GM12892 (cell line): ENCODE measurements around the gene TMOD3.

Experiments used
- DNase-seq: peaks from one replicate; pipeline ENCODE4 v3.0.0; 2011; ENCODE audit not compliant: insufficient read length
- FAIRE-seq: peaks from 2 replicates; lab custom pipeline; 2011; peaks lifted over from hg19 to GRCh38; lab: Jason Lieb, UNC
- POLR2A ChIP-seq: IDR thresholded peaks from 2 replicates; pipeline ENCODE4 v1.6.1; 2011; ENCODE audit warnings: low read depth, low read length, control low read depth
- POLR2AphosphoS5 ChIP-seq: IDR thresholded peaks from 2 replicates; pipeline ENCODE4 v1.6.1; 2011; ENCODE audit warnings: low read depth, low read length, control low read depth
- TAF1 ChIP-seq: IDR thresholded peaks from 2 replicates; pipeline ENCODE4 v1.6.1; 2011; ENCODE audit warnings: low read depth, mild to moderate bottlenecking, control low read depth, low read length, borderline replicate concordance

TMOD3 gene

DNA sequence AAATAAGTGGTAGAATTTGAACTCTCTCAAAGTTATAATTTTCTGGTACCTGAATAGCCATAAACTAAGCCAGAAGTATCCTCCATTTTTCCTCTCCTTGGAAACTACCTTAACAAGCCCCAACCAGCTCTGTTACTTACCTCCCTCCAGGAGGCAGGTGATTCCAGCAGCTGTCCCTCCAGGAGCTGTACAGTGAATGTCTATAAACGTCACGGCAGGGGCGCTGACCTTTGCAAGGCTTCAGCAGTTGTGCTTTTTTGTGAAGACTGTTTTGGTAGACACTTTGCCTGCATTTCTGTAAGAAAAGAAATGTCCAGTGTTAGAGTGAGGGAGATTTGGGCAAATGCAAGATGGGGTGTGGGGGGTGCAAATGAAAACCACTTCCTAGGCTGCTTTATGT lies 75.0 kb downstream of the TMOD3 start:
- DNase-seq (no peak), FAIRE-seq (no peak)
- TF ChIP-seq POLR2AphosphoS5 (no peak), TAF1 (no peak), POLR2A (no peak)

DNA sequence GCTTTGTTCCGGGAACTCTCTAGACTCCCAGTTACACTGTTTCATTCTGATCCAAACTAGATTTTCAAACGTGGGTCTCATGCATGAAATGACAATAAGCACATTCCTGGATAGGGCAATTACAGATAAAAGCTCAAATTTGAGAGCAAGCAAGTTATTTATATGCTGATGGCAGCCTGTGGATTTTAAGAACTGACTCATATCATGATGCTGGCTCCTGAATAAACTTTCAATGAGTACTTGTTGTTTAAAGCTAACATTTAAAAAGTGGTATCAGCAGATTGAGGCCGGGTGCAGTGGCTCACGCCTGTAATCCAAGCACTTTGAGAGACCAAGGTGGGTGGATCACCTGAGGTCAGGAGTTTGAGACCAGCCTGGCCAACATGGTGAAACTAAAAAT lies 75.5 kb downstream of the TMOD3 start:
- TF ChIP-seq POLR2A (no peak), POLR2AphosphoS5 (no peak), TAF1 (no peak)
- DNase-seq: no peak
- no peak for FAIRE-seq

DNA sequence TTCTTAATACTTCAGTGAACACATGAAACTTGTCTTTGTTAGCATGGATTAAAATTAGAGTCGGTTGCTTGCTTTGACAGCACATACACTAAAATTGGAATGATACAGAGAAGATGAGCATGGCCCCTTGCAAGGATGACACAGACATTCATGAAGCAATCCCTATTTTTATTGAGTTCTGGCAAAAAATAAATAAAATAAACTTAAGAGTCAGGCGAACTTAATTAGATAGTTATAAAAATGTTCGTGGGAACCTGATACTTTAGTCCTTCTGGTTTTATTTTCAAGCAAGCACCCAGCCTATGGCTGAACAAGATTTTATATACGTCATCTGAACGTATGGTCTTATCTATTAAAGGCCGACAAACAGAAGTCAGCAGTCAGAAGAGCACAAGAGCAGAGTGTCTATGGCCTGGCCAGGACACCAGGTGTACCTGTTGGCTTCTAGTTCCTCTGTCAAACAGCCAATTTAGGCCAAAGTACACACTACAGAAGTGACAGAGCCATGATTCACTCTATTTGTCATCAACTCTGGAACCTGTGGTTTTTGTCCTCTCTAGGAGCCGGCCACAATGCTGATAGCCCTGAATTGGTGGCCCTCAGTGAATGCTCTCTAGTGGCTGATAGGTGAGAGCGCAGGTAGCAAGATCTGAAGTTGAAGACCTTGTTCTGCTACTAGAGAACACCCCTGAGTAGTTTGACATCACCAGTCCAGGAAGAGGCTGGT lies 77.8 kb downstream of the TMOD3 start:
- FAIRE-seq: no peak

DNA sequence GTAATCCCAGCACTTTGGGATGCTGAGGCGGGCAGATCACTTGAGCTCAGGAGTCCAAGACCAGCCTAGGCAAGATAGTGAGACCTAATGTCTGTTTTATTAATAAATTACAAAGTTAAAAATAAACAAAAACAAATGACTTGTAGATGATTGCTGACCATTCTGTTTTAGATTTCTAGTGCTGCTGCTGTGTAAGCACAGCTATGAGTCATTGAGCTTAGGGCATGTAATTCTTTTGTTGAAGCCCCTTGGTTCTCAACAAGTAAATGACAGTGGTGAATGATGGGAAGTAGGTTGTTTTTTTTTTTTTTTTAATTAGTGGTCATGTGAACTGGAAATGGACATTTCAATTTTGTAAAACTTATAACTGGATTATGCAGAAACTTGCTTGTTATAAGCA lies 78.9 kb downstream of the TMOD3 start:
- FAIRE-seq: no peak
- TF ChIP-seq POLR2A (no peak), TAF1 (no peak), POLR2AphosphoS5 (no peak)
- DNase-seq: no peak

More for the DNA sequence above, 77.8 kb downstream of the TMOD3 start:
- DNase-seq: no peak
- TF ChIP-seq TAF1: no peak
- no peak for TF ChIP-seq POLR2AphosphoS5
- TF ChIP-seq POLR2A: no peak

DNA sequence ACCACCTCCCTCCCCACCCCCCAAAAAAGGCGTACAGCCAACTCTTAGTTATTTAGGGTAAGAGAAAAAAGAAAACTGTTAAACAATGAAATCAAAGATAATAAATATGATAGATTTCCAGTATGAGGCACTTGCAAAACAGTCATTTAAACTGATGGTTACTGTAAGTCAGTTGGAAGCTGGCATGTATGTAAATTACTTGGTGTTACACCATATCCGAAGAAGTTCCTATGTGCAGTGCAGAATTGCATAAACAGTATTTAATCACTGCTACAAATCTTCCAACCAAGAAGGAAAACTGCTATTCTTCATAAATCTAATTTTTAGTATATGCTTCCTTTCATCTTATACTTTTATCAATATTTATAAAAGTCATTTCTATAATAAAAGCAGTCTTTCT lies 80.1 kb downstream of the TMOD3 start:
- DNase-seq: no peak
- FAIRE-seq: no peak
- no peak for TF ChIP-seq TAF1
- no peak for TF ChIP-seq POLR2AphosphoS5
- no peak for TF ChIP-seq POLR2A

DNA sequence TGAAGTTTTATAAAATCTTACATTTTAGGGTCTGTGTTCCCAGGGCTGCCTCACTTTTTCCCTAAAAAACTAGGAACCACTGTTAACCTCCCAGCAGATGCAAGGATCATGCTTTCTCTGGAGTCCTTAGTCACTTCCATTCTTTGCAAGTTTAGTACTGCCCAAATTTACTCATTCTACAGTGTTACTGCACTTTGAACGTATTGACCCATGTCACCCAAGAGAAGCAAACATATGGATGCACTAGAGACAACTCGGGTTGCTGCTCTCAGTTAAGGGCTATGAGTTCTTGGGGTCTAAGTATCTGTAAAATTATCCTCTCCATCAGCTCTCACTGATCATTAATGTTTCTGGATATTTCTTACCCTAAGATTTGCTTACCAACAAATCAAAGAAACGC lies 83.1 kb downstream of the TMOD3 start:
- FAIRE-seq: no peak
- TF ChIP-seq POLR2A (no peak), POLR2AphosphoS5 (no peak), TAF1 (no peak)
- DNase-seq: no peak

DNA sequence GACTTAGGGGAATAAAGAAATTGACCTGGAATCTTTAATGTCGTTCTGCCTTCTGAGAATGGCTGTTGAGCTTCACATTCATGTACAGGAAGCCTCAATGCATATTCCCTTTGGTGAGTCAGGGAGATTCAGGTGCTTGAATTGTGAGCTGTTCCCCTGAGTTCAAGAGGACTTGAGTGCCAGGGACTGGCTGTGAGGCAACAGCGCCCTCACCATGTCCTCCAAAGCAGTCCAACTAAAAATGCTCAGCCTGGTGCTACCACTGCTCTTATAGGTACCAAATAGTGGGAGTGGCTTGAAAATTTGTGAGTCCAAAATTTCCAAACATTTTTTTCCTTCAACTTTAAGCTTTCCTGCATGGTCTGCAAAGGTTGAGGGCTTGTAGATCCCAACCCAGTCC lies 88.0 kb downstream of the TMOD3 start:
- no peak for FAIRE-seq
- no peak for TF ChIP-seq POLR2A
- TF ChIP-seq TAF1: no peak
- TF ChIP-seq POLR2AphosphoS5: no peak
- no peak for DNase-seq

DNA sequence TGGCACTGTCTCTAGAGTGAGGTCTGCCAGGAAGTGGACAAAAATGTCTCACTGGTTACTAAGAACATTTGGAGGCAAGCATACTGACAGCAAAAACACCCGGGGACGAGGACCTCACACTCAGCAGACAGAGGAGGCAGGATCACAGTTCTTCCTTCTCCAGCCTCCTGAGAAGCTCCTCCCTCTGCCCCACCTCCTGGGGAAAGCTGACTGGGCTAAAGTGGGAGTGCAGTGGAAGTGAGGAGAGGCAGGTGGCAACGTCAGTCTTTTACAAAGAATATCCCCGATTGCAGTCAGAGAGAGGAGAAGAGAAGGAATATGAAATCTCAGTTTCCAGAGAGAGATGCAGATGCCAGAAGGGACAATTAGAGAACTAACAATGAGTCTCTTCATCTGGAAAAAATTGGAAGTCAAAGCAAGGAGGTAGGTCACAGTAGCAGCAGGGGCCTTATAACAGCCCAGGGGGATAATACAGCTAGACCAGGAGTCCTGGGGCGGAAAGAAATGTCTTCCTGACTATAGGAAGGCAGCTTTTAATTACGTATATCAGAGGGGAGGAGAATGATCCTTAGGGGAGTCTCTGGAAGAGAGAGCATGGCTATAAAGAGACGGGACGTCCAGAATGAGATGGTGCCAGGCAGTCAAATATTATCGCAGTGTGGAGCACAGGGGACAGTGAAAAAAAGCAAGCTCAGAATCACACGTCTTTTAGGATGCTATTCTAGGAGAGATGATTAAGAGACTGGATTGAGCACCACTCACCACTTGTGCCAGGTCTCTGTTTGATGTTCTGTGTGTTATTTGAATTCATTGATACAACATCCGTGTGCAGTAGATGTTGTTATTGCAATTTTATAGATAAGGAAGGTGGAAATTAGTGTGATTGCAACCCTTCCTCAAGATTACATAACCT lies 95.0 kb downstream of the TMOD3 start:
- DNase-seq (no peak), FAIRE-seq (no peak)
- no peak for TF ChIP-seq TAF1
- TF ChIP-seq POLR2AphosphoS5: no peak
- no peak for TF ChIP-seq POLR2A

DNA sequence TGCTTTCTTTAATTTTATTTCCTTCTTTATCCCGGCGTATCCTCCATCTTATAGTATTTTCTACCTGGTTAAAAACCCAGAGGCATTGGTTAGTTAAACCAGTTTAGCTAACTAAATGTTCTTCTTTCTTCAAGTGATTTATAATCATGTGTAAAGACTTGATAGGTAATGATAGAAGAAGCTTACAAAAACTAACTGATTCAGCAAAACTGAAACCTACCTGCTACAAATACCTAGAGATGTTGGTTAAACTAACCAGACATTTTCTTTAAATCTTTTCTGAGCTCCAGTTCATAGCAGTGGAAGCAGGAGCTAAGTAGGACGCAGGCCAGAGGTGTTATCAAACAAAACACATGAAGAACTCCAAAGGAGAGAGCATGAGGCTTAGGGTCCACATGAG lies 97.4 kb downstream of the TMOD3 start:
- TF ChIP-seq POLR2A (no peak), TAF1 (no peak), POLR2AphosphoS5 (no peak)
- FAIRE-seq: no peak

DNA sequence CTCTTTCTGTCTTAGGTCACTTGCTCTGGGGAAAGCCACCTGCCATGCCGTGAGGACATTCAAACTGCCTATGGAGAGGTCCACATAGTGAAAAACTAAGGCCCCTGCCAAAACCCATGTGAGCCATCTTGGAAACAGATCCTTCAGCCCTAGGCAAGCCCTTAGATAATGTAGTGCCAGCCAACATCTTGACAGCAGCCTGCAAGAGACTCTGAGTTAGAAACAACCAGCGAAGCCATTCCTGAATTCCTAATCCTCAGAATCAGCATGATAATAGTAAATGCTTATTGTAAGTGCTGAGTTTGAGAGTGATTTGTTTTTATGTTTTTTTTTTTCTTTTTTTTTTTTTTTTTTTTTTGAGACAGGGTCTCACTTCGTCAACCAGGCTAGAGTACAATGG lies 101.6 kb downstream of the TMOD3 start:
- DNase-seq (no peak), FAIRE-seq (no peak)
- no peak for TF ChIP-seq POLR2A
- no peak for TF ChIP-seq TAF1
- TF ChIP-seq POLR2AphosphoS5: no peak

More for the DNA sequence above, 97.4 kb downstream of the TMOD3 start:
- DNase-seq: no peak

DNA sequence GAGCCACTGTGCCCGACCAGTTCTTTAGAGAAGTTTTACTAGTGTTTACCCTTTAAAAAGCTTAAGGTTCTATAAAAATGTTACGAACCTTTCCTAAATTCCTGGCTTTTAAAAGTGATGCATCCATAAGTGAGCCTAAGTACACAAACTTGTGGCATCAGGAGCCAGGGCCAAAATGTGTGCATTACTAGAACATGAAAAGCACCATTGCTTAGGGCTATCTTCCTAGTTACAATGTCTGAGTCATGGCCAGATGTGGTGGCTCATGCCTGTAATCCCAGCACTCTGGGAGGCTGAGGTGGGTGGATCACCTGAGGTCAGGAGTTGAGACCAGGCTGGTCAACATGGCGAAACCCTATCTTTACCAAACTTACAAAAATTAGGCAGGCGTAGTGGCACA lies 102.2 kb downstream of the TMOD3 start:
- no peak for TF ChIP-seq TAF1
- no peak for TF ChIP-seq POLR2AphosphoS5
- DNase-seq (no peak), FAIRE-seq (no peak)

DNA sequence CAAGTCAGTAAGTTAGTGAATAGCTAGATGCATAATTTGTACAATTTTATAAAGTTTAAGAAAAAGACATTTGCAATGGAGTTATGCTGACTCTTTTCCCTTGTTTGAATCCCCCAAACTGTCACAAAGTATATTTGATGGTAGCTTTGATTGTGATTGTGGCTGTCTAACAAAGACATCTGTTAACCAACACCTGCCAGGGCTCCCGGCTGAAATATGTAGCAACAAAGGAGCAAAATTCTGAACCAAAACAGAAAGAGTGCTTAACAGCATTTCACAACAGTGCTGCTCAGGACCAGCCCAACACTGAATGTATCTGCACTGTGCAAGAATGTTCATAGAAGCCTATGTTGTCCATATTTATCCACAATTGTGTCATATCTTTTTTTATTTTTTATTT lies 102.7 kb downstream of the TMOD3 start:
- DNase-seq: no peak

More for the DNA sequence above, 102.7 kb downstream of the TMOD3 start:
- TF ChIP-seq TAF1: no peak
- no peak for TF ChIP-seq POLR2A
- no peak for TF ChIP-seq POLR2AphosphoS5
- no peak for FAIRE-seq
